Heart right ventricle (tissue), 16 donors: ENCODE data around the gene TMED8. TPM values are rescaled to one million over a fixed set of nuclear protein-coding genes. Genes with fewer than 3 reads are reported as not detected.

Experiments
- ATAC-seq, 8 donors: fragments of 200-7000 bp; cut with Tn5 transposase; one replicate each; pipeline ENCODE4 v1.9.1; 2020; ENCODE audit warnings: mild to moderate bottlenecking in 8 of 8, moderate library complexity in 8 of 8, moderate number of reproducible peaks in 1 of 8
- DNase-seq, 2 donors: peaks; one replicate each; pipeline ENCODE4 v3.0.0-alpha.2; 2020
- H3K27ac ChIP-seq, 10 donors: fragments of 200-600 bp; sonication (generic) in 2 of 10; one replicate each; pipeline versions ENCODE4 v1.5.0 to v1.8.0; 2020 to 2022; ENCODE audit warnings: mild to moderate bottlenecking in 3 of 10
- H3K27me3 ChIP-seq, 7 donors: fragments of 200-600 bp; one replicate each; pipeline ENCODE4 v1.8.0; 2021 to 2022; ENCODE audit warnings: mild to moderate bottlenecking in 2 of 7
- H3K36me3 ChIP-seq, 9 donors: fragments of 200-600 bp; sonication (generic) in 1 of 9; one replicate each; pipeline versions ENCODE4 v1.5.0 to v1.8.0; 2020 to 2022; ENCODE audit warnings: mild to moderate bottlenecking in 2 of 9
- H3K4me1 ChIP-seq, 9 donors: fragments of 200-600 bp; sonication (generic) in 1 of 9; one replicate each; pipeline versions ENCODE4 v1.5.0 to v1.8.0; 2020 to 2022; ENCODE audit warnings: mild to moderate bottlenecking in 4 of 9
- H3K4me3 ChIP-seq, 10 donors: fragments of 200-600 bp; sonication (generic) in 2 of 10; one replicate each; pipeline versions ENCODE4 v1.5.0 to v1.8.0; 2020 to 2022; ENCODE audit warnings: mild to moderate bottlenecking in 7 of 10, moderate library complexity in 2 of 10
- H3K9me3 ChIP-seq, 11 donors: fragments of 200-600 bp in 10 of 11; sonication (generic) in 2 of 11; one replicate each; pipeline versions ENCODE4 v1.5.0 to v1.8.0; 2013 to 2022; ENCODE audit warnings: mild to moderate bottlenecking in 2 of 11, control low read depth in 1 of 11, moderate library complexity in 1 of 11
- WGBS, 2 donors: extraction: QIAGEN DNeasy Blood & Tissue Kit; methylation state at CpG; one replicate each; pipeline ENCODE4 v1.1.7; 2013; ENCODE audit warnings: inconsistent platforms in 1 of 2; 5-methylcytosine and 5-hydroxymethylcytosine counted together
- intact Hi-C, 10 donors: fragments of 100-400 bp; cut with DNase I; formaldehyde crosslinking; loops; one replicate each; pipeline versions ENCODE4 v1.11.1 to v1.14.2; 2022
- polyA plus RNA-seq, 2 donors: library from polyadenylated mRNA; stranded (reverse); fragments of 200-250 nt; gene quantifications; one replicate each; pipeline ENCODE4 v1.2.3, GENCODE V29; 2013
- total RNA-seq, 10 donors: library from RNA; stranded (reverse); fragmentation: NEBNext Ultra II Directional in 3 of 10; extraction: Animal tissue kit (Norgen Biotek cat#: 25700) in 3 of 10; gene quantifications; one replicate each; pipeline versions ENCODE4 v1.2.1 to v1.2.4, GENCODE V29; 2021 to 2023
- TF ChIP-seq, protein P1 (sequence below), 9 donors: fragments of 200-600 bp; sonication (generic) in 2 of 9; IDR thresholded peaks; one replicate each; pipeline versions ENCODE4 v1.5.0 to v1.8.0; 2021 to 2022; ENCODE audit warnings: antibody characterized with exemption in 9 of 9, mild to moderate bottlenecking in 5 of 9, moderate library complexity in 1 of 9
- donor health status: Arrhythmogenic right ventricular cardiomyopathy.
- donor health status: ischemic (EF 13 %, LVEDD 7.1; RV severe dilation, severe dysfunction).
- donor health status: healthy with polysubstance abuse.
- donor health status: DM: no; HTN: yes; CAD: no.
- donor health status: DM: no; HTN: no; CAD: no.
- donor health status: ischemic (EF 25% LVEDD 6.9; RV normal size, moderate dysfunction).
- donor health status: ischemic (EF 25% LVEDD 5.7; RV mildly dilated, moderate dysfunction).
- donor health status: healthy.
- donor health status: DM: yes; HTN: yes; CAD: no.
- donor health status: Ischemic cardiomyopathy.
- donor health status: ischemic (EF 35%, LVEDD 5.7; RV mildly dilated, moderate dysfunction).
- donor health status: nonischemic (EF 11% LVEDD 7.7; RV severe dilation, severe dysfunction).
- donor health status: DM: yes; HTN: yes; CAD: no.
- donor health status: PGD.
- donor health status: ischemic (EF 29% LVEDD 5.4; RV normal size, mild dysfunction).
- donor health status: nonischemic (EF 23%, LVEDD 6.1; RV moderate dilation, normal function).

The TMED8 gene
- total and polyA plus RNA-seq, 12 donors: 1.8 to 8.7 (median 6.8) TPM

- intact Hi-C loops: loop anchor here in 1 of 10 donors (10.0 kb wide), 1 partner anchor 264 kb away; no protein-coding TSS in a partner anchor
- Histone ChIP-seq H3K4me1 (no peaks in the 10 kb centered on the region), H3K9me3 (no peaks in the 10 kb centered on the region), H3K36me3 (peaks cover 0 to 97% (median 19%) of the 10 kb centered on the region in 9 donors), H3K27ac (no peak overlapping the region), H3K27me3 (no peaks in the 10 kb centered on the region), H3K4me3 (no peak overlapping the region)
- ATAC-seq (no peak), DNase-seq (no peak)
- TF ChIP-seq, protein P1, sequence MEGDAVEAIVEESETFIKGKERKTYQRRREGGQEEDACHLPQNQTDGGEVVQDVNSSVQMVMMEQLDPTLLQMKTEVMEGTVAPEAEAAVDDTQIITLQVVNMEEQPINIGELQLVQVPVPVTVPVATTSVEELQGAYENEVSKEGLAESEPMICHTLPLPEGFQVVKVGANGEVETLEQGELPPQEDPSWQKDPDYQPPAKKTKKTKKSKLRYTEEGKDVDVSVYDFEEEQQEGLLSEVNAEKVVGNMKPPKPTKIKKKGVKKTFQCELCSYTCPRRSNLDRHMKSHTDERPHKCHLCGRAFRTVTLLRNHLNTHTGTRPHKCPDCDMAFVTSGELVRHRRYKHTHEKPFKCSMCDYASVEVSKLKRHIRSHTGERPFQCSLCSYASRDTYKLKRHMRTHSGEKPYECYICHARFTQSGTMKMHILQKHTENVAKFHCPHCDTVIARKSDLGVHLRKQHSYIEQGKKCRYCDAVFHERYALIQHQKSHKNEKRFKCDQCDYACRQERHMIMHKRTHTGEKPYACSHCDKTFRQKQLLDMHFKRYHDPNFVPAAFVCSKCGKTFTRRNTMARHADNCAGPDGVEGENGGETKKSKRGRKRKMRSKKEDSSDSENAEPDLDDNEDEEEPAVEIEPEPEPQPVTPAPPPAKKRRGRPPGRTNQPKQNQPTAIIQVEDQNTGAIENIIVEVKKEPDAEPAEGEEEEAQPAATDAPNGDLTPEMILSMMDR (IDR thresholded peaks at IDR 0.05): no peak
- WGBS, 2 donors: 79 to 86% methylated on average over 4 of the region's 4 CpGs
Observed at GRCh38 chr14:77290705-77291104, 86.2 kb downstream of the TMED8 start.

- DNase-seq: no peak
- no peaks in the 10 kb centered on the region for H3K4me1 ChIP-seq
- TF ChIP-seq, protein P1 (IDR thresholded peaks at IDR 0.05): no peak
- no peaks in the 10 kb centered on the region for H3K9me3 ChIP-seq
- WGBS, 2 donors: 91 to 95% methylated on average over 5 of the region's 5 CpGs
- H3K27ac ChIP-seq: no peak overlapping the region
- intact Hi-C loops: no loop called here
- H3K36me3 ChIP-seq: peaks cover 0 to 100% (median 34%) of the 10 kb centered on the region in 9 donors
- ATAC-seq: no peak
- no peak overlapping the region for H3K4me3 ChIP-seq
- no peaks in the 10 kb centered on the region for H3K27me3 ChIP-seq
Observed at GRCh38 chr14:77286576-77286975, 90.3 kb downstream of the TMED8 start.

Other genes with a start within 250 kb of the TMED8 start
- gene ZDHHC22, start 235.3 kb downstream of the TMED8 start, total RNA-seq: under 1 TPM in 1 of 10 donors, not detected in 9; 0.09 TPM
- gene ZDHHC22, start 235.3 kb downstream of the TMED8 start, polyA plus RNA-seq: not detected
- gene TMEM63C, start 195.3 kb downstream of the TMED8 start, total RNA-seq: 1 to 10 TPM in 2 of 10 donors, under 1 TPM in 8; 0.08 to 7.2 (median 0.53) TPM
- 1 to 10 TPM in 1 of 2 donors, under 1 TPM in 1; under 0.01 to 1.5 TPM for gene TMEM63C, start 195.3 kb downstream of the TMED8 start, polyA plus RNA-seq
- gene NGB, start 105.9 kb downstream of the TMED8 start, total RNA-seq: not detected
- gene NGB, start 105.9 kb downstream of the TMED8 start, polyA plus RNA-seq: not detected
- gene POMT2, start 56.2 kb downstream of the TMED8 start, total RNA-seq: 10 to 100 TPM; 10.5 to 23.4 (median 17.6) TPM
- gene POMT2, start 56.2 kb downstream of the TMED8 start, polyA plus RNA-seq: 10 to 100 TPM; 13.5 to 15.8 TPM
- 10 to 100 TPM; 10.7 to 20.5 (median 16.0) TPM for gene GSTZ1, start 56.1 kb downstream of the TMED8 start, total RNA-seq
- 10 to 100 TPM; 14.5 to 17.3 TPM for gene GSTZ1, start 56.1 kb downstream of the TMED8 start, polyA plus RNA-seq
- under 1 TPM in 9 of 10 donors, not detected in 1; 0.15 to 0.30 (median 0.21) TPM for gene SAMD15, start 285 bp upstream of the TMED8 start, total RNA-seq
- under 1 TPM in 1 of 2 donors, not detected in 1; 0.13 TPM for gene SAMD15, start 285 bp upstream of the TMED8 start, polyA plus RNA-seq
- gene NOXRED1, start 46.4 kb upstream of the TMED8 start, total RNA-seq: under 1 TPM in 5 of 10 donors, not detected in 5; 0.12 to 0.40 (median 0.30) TPM
- under 1 TPM in 1 of 2 donors, not detected in 1; 0.04 TPM for gene NOXRED1, start 46.4 kb upstream of the TMED8 start, polyA plus RNA-seq
- gene VIPAS39, start 80.5 kb upstream of the TMED8 start, total RNA-seq: 10 to 100 TPM in 9 of 10 donors, 1 to 10 TPM in 1; 8.1 to 18.7 (median 14.7) TPM
- 10 to 100 TPM in 1 of 2 donors, 1 to 10 TPM in 1; 8.0 to 10.4 TPM for gene VIPAS39, start 80.5 kb upstream of the TMED8 start, polyA plus RNA-seq
- 100 to 1,000 TPM; 107 to 193 (median 166) TPM for gene AHSA1, start 81.0 kb upstream of the TMED8 start, total RNA-seq
- gene AHSA1, start 81.0 kb upstream of the TMED8 start, polyA plus RNA-seq: 100 to 1,000 TPM in 1 of 2 donors, 10 to 100 TPM in 1; 88.2 to 247 TPM
- not detected for gene ISM2, start 121.7 kb upstream of the TMED8 start, total RNA-seq
- not detected for gene ISM2, start 121.7 kb upstream of the TMED8 start, polyA plus RNA-seq
- gene SPTLC2, start 239.5 kb upstream of the TMED8 start, total RNA-seq: 10 to 100 TPM in 8 of 10 donors, 1 to 10 TPM in 2; 8.3 to 23.5 (median 13.3) TPM
- 1 to 10 TPM; 4.7 to 6.5 TPM for gene SPTLC2, start 239.5 kb upstream of the TMED8 start, polyA plus RNA-seq